Measurements from ENCODE around the gene FAM120A.

FAM120A gene

DNA sequence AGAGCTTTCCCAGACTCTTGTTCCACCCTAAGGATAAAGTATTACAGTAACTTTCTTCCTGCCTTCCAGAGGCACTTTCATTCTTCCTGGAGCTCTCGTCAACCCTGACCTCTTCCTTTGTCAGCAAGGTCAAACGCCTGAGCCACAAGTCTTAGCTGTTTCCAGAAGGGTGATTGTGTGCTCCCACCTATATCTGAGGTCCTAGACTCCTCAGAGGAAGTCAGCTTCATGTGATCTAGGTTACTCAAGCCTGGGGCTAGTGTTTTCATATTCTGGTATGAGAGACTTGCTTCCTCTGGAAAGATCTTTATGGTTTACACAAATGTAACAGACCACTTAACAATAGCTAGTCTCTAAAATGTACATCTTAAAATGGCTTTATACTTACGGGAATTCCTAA, 5.4 kb upstream of the FAM120A start:
- TF ChIP-seq, protein P1, sequence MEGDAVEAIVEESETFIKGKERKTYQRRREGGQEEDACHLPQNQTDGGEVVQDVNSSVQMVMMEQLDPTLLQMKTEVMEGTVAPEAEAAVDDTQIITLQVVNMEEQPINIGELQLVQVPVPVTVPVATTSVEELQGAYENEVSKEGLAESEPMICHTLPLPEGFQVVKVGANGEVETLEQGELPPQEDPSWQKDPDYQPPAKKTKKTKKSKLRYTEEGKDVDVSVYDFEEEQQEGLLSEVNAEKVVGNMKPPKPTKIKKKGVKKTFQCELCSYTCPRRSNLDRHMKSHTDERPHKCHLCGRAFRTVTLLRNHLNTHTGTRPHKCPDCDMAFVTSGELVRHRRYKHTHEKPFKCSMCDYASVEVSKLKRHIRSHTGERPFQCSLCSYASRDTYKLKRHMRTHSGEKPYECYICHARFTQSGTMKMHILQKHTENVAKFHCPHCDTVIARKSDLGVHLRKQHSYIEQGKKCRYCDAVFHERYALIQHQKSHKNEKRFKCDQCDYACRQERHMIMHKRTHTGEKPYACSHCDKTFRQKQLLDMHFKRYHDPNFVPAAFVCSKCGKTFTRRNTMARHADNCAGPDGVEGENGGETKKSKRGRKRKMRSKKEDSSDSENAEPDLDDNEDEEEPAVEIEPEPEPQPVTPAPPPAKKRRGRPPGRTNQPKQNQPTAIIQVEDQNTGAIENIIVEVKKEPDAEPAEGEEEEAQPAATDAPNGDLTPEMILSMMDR (conservative IDR thresholded peaks at IDR 0.05; ENCODE audit: low read depth, low read length) = no peak
- no peak overlapping the region for H3K4me3 ChIP-seq (ENCODE audit: low read length)
- DNase-seq (ENCODE audit: low read depth) = no peak

DNA sequence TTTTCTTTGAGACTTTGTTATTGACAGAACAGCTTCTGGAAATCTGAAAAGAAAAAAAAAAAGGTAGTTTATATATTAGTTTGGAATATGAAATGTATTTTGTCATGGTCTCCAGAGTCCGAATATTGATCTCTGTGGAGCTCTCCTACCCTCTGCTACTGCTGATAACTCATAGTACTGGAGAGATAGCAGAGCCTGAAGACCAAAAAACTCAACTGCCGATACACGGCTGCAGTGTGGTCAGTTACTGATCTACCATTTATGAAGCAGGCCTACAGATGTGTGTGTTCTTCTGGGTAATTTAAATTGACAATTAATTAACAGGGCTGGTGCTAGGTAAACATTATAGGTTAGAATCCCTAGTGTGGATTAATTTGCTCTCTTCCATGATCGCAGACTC, 3.8 kb upstream of the FAM120A start:
- no peak overlapping the region for H3K4me3 ChIP-seq (ENCODE audit: low read length)
- no peak for DNase-seq (ENCODE audit: low read depth)
- TF ChIP-seq, protein P1 (conservative IDR thresholded peaks at IDR 0.05; ENCODE audit: low read depth, low read length) = no peak

DNA sequence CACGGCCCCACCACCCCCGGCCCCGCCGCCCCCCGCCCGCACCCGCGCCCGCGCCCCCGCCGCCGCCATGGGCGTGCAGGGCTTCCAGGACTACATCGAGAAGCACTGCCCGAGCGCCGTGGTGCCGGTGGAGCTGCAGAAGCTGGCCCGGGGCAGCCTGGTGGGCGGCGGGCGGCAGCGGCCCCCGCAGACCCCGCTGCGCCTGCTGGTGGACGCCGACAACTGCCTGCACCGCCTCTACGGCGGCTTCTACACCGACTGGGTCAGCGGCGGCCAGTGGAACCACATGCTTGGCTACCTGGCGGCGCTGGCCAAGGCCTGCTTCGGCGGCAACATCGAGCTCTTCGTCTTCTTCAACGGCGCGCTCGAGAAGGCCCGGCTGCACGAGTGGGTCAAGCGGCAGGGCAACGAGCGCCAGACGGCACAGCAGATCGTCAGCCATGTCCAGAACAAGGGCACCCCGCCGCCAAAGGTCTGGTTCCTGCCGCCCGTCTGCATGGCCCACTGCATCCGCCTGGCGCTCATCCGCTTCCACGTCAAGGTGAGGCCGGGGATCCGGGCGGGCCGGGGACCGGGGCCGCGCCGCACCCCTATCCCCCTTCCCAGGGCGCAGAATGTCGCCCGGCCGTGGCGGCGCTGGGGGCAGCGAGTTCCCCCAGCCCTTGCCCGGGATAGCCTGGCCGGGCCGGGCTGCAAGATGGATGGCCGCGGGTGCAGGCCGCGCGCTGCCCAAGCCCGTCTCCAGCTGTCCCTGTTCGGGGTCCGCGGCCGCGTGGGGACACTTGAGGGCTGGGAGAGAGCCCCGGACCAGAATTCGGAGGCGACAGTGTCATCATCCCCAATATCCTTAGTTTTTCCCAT, 594 bp downstream of the FAM120A start:
- TF ChIP-seq, protein P1 (conservative IDR thresholded peaks at IDR 0.05; ENCODE audit: low read depth, low read length) = peak; percentile 13
- DNase-seq (ENCODE audit: low read depth) = no peak
- H3K4me3 ChIP-seq (ENCODE audit: low read length) = peak overlapping the region; percentile 73

DNA sequence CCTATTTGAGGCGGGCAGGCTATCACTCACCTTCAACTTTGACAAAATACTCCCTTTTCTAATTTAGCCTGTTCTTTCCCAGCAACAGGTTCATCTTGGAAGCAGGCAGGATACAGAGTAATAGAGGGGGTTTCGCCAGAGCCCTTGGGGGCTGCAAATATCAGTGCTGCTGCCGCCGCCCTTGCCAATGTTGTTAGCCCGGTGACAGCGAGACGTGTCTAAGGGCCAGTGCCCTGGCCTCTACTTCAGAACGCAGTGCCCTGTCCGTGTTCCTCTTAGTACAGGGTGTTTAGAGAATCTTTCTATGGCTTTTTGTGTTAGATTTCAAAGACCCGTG, 1.2 kb downstream of the FAM120A start:
- TF ChIP-seq, protein P1 (conservative IDR thresholded peaks at IDR 0.05; ENCODE audit: low read depth, low read length) = no peak
- H3K4me3 ChIP-seq (ENCODE audit: low read length) = peak overlapping the region; percentile 73
- no peak for DNase-seq (ENCODE audit: low read depth)

DNA sequence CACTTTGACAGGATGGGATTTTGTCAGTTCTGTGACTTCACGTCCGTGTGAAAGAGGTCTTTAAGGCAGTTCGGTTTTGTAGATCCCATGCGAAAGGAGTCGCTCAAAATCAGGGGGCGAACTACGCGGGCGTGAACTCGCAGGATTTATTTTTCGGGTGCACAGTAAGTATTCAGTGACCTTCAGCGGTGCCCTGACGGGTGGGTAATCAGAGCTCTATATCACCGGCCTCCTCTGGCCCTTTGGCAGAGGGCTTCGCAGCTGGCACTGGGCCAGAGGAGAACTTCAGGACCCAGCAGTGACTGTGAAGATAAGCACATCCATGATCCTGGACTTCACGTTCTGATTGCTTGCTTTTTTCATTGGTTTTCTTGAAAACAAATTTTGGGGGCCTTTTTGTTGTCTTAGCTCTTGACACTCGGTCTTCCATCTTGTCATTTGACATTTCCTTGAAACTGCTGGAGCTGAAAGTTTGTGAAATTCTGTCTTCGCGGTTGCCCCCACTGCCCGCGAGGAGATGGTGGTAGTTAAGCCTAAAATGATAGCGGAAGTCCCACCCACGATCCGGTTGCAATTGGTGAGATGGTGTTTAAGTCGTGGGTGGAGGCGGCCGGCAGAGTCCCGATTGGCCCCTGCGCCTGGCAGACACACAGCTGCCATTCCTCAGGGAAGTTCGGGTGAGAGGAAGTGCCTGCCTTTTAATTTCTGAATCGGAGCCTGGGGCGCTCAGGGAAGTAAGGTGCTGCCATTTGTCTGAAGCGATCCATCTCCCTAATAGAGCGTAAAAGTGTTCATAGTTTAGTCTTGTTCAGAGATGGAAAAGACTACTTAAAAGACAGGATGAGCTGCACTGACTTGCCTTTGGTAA, 1.8 kb downstream of the FAM120A start, which contains the start of gene FAM120AOS:
TSS of gene FAM120AOS (minus strand) at position 535 of the 868 bp plus-strand sequence. CDS start 872 bp downstream, outside the sequence.
- peak within 1 kb of the TSS; percentile 73 for H3K4me3 ChIP-seq (ENCODE audit: low read length)
- TF ChIP-seq, protein P1 (conservative IDR thresholded peaks at IDR 0.05; ENCODE audit: low read depth, low read length) = no peak
- DNase-seq (ENCODE audit: low read depth) = peak; percentile 85

DNA sequence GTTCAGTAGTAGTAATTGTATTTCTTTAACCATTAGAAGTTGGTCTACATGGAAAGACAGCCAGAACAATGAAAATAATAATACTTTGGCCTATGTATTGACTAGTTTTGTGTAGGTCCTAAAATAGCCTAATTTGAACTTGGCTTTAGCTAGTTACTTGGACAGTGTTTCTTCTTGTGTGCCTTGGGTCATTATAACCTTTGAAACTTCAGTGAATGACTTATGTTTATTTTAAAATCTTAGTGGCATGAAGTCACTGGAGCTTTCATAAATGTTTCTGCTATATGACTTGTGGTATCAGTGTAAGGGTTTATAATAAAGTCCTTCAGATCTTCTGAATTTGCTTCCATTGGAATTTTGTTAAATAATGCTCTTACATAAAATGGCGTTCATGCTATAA, 4.5 kb downstream of the FAM120A start:
- no peak for DNase-seq (ENCODE audit: low read depth)
- TF ChIP-seq, protein P1 (conservative IDR thresholded peaks at IDR 0.05; ENCODE audit: low read depth, low read length) = no peak
- no peak overlapping the region for H3K4me3 ChIP-seq (ENCODE audit: low read length)
